HepG2 (cell line): ENCODE data around the gene PMIS2. TPM values are rescaled to one million over a fixed set of nuclear protein-coding genes. Genes with fewer than 3 reads are reported as not detected.
A peak's percentile ranks its signal among the peaks of the same experiment; 100 is the strongest.

ENCODE experiments used
- ATAC-seq: fragments of 200-7000 bp; cut with Tn5 transposase; 3 replicates; pipeline ENCODE4 v1.9.1; 2020; ENCODE audit warnings: mild to moderate bottlenecking, moderate library complexity
- BruUV-seq: library from RNA; stranded (reverse); fragments of 400-500 nt; replicated peaks from 2 replicates; lab custom pipeline; 2021; lab: Mats Ljungman, UMichigan
- CTCF ChIA-PET: fragments of 300-600 bp; formaldehyde crosslinking; extraction: SDS; loops from one replicate; lab custom pipeline; 2021; ENCODE audit warnings: low total read pairs, inconsistent platforms, low intra/inter-chr PET ratio; lab: Yijun Ruan, JAX
- POLR2A ChIA-PET: fragments of 350-600 bp; sonication (Branson Sonifier 250); formaldehyde crosslinking; loops from one replicate; lab custom pipeline; 2020; ENCODE audit warnings: antibody characterized with exemption, inconsistent platforms; lab: Yijun Ruan, JAX
- DNase-seq: peaks from one replicate; pipeline ENCODE4 v3.0.0-alpha.2; 2015; ENCODE audit warnings: low spot score
- FAIRE-seq: peaks from 3 replicates; lab custom pipeline; 2011; peaks lifted over from hg19 to GRCh38; lab: Jason Lieb, UNC
- H2AFZ ChIP-seq: one replicate; pipeline ENCODE4 v1.6.1; 2011; ENCODE audit warnings: low read length, inconsistent platforms
- H3K27ac ChIP-seq: fragments of 300-600 bp; 3 replicates; pipeline ENCODE4 v1.8.0; 2011; ENCODE audit warnings: mixed run types, mild to moderate bottlenecking, mixed read lengths, low read length, inconsistent platforms; ENCODE audit not compliant: insufficient read depth; ENCODE audit errors: extremely low read length
- H3K27me3 ChIP-seq, 2 experiments: fragments of 200-600 bp in 1 of 2; 2 replicates in 1 of 2; 3 replicates in 1 of 2; pipeline versions ENCODE4 v1.6.0 to v1.8.0; 2011; ENCODE audit warnings: low read length in 2 of 2, mild to moderate bottlenecking in 2 of 2, moderate library complexity in 2 of 2, inconsistent platforms in 1 of 2; ENCODE audit not compliant: insufficient read depth in 2 of 2, control insufficient read depth in 1 of 2
- H3K36me3 ChIP-seq, 2 experiments: fragments of 200-600 bp in 1 of 2; replicated peaks in 1 of 2; 2 replicates in 1 of 2; 3 replicates in 1 of 2; pipeline versions ENCODE4 v1.5.1 to v1.8.0; 2011; ENCODE audit warnings: low read length in 2 of 2, inconsistent platforms in 1 of 2; ENCODE audit not compliant: insufficient read depth in 2 of 2, control insufficient read depth in 1 of 2
- H3K4me1 ChIP-seq: 2 replicates; pipeline ENCODE4 v1.5.1; 2012; ENCODE audit warnings: low read length, inconsistent platforms; ENCODE audit not compliant: insufficient read depth
- H3K4me2 ChIP-seq: 2 replicates; pipeline ENCODE4 v1.6.0; 2011; ENCODE audit warnings: low read depth, low read length, inconsistent platforms
- H3K4me3 ChIP-seq, 3 experiments: fragments of 200-600 bp in 1 of 3; sonication (generic), shearing (Covaris generic) in 1 of 3; replicated peaks in 1 of 3; 2 replicates each; pipeline ENCODE4 v1.5.1; 2011 to 2016; ENCODE audit warnings: low read length in 3 of 3, inconsistent platforms in 2 of 3, low read depth in 2 of 3, mild to moderate bottlenecking in 2 of 3, control low read depth in 1 of 3, mixed read lengths in 1 of 3; ENCODE audit not compliant: insufficient read depth in 1 of 3
- H3K79me2 ChIP-seq: one replicate; pipeline ENCODE4 v1.6.1; 2011; ENCODE audit warnings: low read length, inconsistent platforms; ENCODE audit not compliant: insufficient read depth
- H3K9ac ChIP-seq: 2 replicates; pipeline ENCODE4 v1.6.0; 2011; ENCODE audit warnings: mild to moderate bottlenecking, low read depth, low read length, inconsistent platforms; ENCODE audit not compliant: insufficient read depth
- H3K9me3 ChIP-seq: 2 replicates; pipeline ENCODE4 v1.5.1; 2012; ENCODE audit warnings: mild to moderate bottlenecking, low read length
- H4K20me1 ChIP-seq: 2 replicates; pipeline ENCODE4 v1.6.0; 2011; ENCODE audit warnings: inconsistent platforms, mild to moderate bottlenecking, low read length, moderate library complexity; ENCODE audit not compliant: insufficient read depth
- ADNP ChIP-seq: sonication (generic); formaldehyde crosslinking; IDR thresholded peaks from 2 replicates; pipeline ENCODE4 v1.4.0; 2020; ENCODE audit warnings: missing genetic modification reagents
- ATF2 ChIP-seq: sonication (generic); formaldehyde crosslinking; IDR thresholded peaks from 2 replicates; pipeline ENCODE4 v1.4.0; 2020; ENCODE audit warnings: missing genetic modification reagents
- CC2D1A ChIP-seq: sonication (generic); formaldehyde crosslinking; IDR thresholded peaks from 2 replicates; pipeline ENCODE4 v1.8.1; 2023; ENCODE audit warnings: mild to moderate bottlenecking, missing genetic modification reagents
- ESRRA ChIP-seq: sonication (generic); formaldehyde crosslinking; IDR thresholded peaks from 2 replicates; pipeline ENCODE4 v1.5.1; 2020; ENCODE audit warnings: mild to moderate bottlenecking, low read depth, missing genetic modification reagents
- FOXK1 ChIP-seq: sonication (generic); formaldehyde crosslinking; IDR thresholded peaks from 2 replicates; pipeline ENCODE4 v1.4.0; 2020; ENCODE audit warnings: low read depth, missing genetic modification reagents, borderline replicate concordance
- HNF4A ChIP-seq: sonication (generic); formaldehyde crosslinking; IDR thresholded peaks from 2 replicates; pipeline ENCODE4 v1.4.0; 2020; ENCODE audit warnings: missing genetic modification reagents
- HNF4G ChIP-seq, 2 experiments: sonication (generic) in 1 of 2; formaldehyde crosslinking in 1 of 2; IDR thresholded peaks; 2 replicates each; pipeline versions ENCODE4 v1.4.0 to v1.6.1; 2011 to 2020; ENCODE audit warnings: borderline replicate concordance in 2 of 2, low read depth in 2 of 2, mild to moderate bottlenecking in 2 of 2, low read length in 1 of 2, missing genetic modification reagents in 1 of 2, moderate library complexity in 1 of 2
- MTA1 ChIP-seq: sonication (generic); formaldehyde crosslinking; IDR thresholded peaks from 2 replicates; pipeline ENCODE4 v1.4.0; 2020; ENCODE audit warnings: missing genetic modification reagents, mild to moderate bottlenecking, borderline replicate concordance
- MXD1 ChIP-seq: sonication (generic); formaldehyde crosslinking; IDR thresholded peaks from 2 replicates; pipeline ENCODE4 v1.4.0; 2020; ENCODE audit warnings: mild to moderate bottlenecking, missing genetic modification reagents
- NR2F6 ChIP-seq, 2 experiments: IDR thresholded peaks; 2 replicates each; pipeline ENCODE4 v1.6.1; 2016; ENCODE audit warnings: antibody characterized with exemption in 1 of 2, mild to moderate bottlenecking in 1 of 2
- PAXIP1 ChIP-seq: sonication (generic); formaldehyde crosslinking; conservative IDR thresholded peaks from 2 replicates; pipeline ENCODE4 v1.4.0; 2020; ENCODE audit warnings: mild to moderate bottlenecking, missing genetic modification reagents, moderate library complexity
- RXRA ChIP-seq: sonication (generic); formaldehyde crosslinking; IDR thresholded peaks from 2 replicates; pipeline ENCODE4 v1.5.1; 2020; ENCODE audit warnings: missing genetic modification reagents
- SNAPC2 ChIP-seq: sonication (generic); formaldehyde crosslinking; IDR thresholded peaks from 2 replicates; pipeline ENCODE4 v1.8.1; 2022; ENCODE audit warnings: mild to moderate bottlenecking, missing genetic modification reagents
- SUZ12 ChIP-seq: fragments of 150-350 bp; IDR thresholded peaks from 2 replicates; pipeline ENCODE4 v1.6.1; 2014; ENCODE audit warnings: low read depth, low read length
- ZIK1 ChIP-seq: sonication (generic); formaldehyde crosslinking; IDR thresholded peaks from 2 replicates; pipeline ENCODE4 v1.5.0; 2020; ENCODE audit warnings: mild to moderate bottlenecking, low read depth, missing genetic modification reagents, borderline replicate concordance
- ZKSCAN5 ChIP-seq: sonication (generic); formaldehyde crosslinking; IDR thresholded peaks from 2 replicates; pipeline ENCODE4 v1.5.1; 2020; ENCODE audit warnings: mild to moderate bottlenecking, missing genetic modification reagents
- ZNF256 ChIP-seq: sonication (generic); formaldehyde crosslinking; conservative IDR thresholded peaks from 2 replicates; pipeline ENCODE4 v1.4.0; 2020; ENCODE audit warnings: missing genetic modification reagents
- ZNF629 ChIP-seq: sonication (generic); formaldehyde crosslinking; conservative IDR thresholded peaks from 2 replicates; pipeline ENCODE4 v1.5.0; 2020; ENCODE audit warnings: missing genetic modification reagents
- WGBS: methylation state at CpG from one replicate; pipeline ENCODE4 v1.1.6; 2017; ENCODE audit warnings: low lambda C conversion rate; 5-methylcytosine and 5-hydroxymethylcytosine counted together
- in situ Hi-C: cut with HindIII; loops from 2 replicates; pipeline ENCODE4 v1.10.0; 2017; ENCODE audit warnings: low pct_unique_long_range_greater_than_20kb; ENCODE audit not compliant: extremely low pct_ligation_motif_present
- intact Hi-C: fragments of 100-400 bp; cut with micrococcal nuclease; formaldehyde crosslinking; loops from one replicate; pipeline ENCODE4 v1.10.0; 2022; ENCODE audit not compliant: unreplicated experiment
- polyA plus RNA-seq, 8 experiments: library from polyadenylated mRNA; depleted of rRNA in 3 of 8; stranded (reverse) in 7 of 8; unstranded in 1 of 8; fragments of >200 nt; fragmentation: Illumina TruSeq in 4 of 8; extraction: Trizol in 4 of 8; gene quantifications; 2 replicates each; pipeline versions ENCODE4 v1.2.1 to v1.2.3, GENCODE V29; 2011 to 2016; ENCODE audit warnings: low read depth in 4 of 8, missing spikeins in 1 of 8, mixed read lengths in 1 of 8; ENCODE audit not compliant: insufficient read depth in 1 of 8
- total RNA-seq, 5 experiments: library from RNA; depleted of rRNA; stranded (reverse); fragments of >200 nt; fragmentation: Illumina TruSeq; extraction: Trizol; gene quantifications; 2 replicates each; pipeline ENCODE4 v1.2.3, GENCODE V29; 2016; ENCODE audit warnings: low read depth in 1 of 5

Gene PMIS2
- total and polyA plus RNA-seq, 2 of the 13 experiments (the other 11 are each of a cell fraction or from before 2014, with no cell fraction given): not detected

- no peak overlapping the region for H3K9ac ChIP-seq
- H4K20me1 ChIP-seq: no peaks in the 10 kb centered on the region
- TF ChIP-seq ZNF629 (CRISPR knock-in tag): 0 out of 2 replicates have a peak, but pooled peaks have one; percentile 30
- no peak for TF ChIP-seq ZNF256 (CRISPR knock-in tag)
- TF ChIP-seq ZIK1 (CRISPR knock-in tag): no peak
- TF ChIP-seq HNF4A: peak; percentile 78
- TF ChIP-seq MTA1 (CRISPR knock-in tag): 0 out of 2 replicates have a peak, but pooled peaks have one; percentile 2
- 0 out of 2 replicates have a peak, but pooled peaks have one; percentile 20 for TF ChIP-seq ATF2
- TF ChIP-seq PAXIP1: 0 out of 2 replicates have a peak, but pooled peaks have one; percentile 28
- peak; percentile 83; the same call in 1 of the 2 replicates for TF ChIP-seq ZKSCAN5
- TF ChIP-seq SNAPC2 (CRISPR knock-in tag): no peak
- TF ChIP-seq CC2D1A (CRISPR knock-in tag): no peak
- no peak for TF ChIP-seq NR2F6 (IDR thresholded peaks at IDR 0.05)
- 0 out of 2 replicates have a peak, but pooled peaks have one; percentile 29 for TF ChIP-seq NR2F6 (CRISPR knock-in tag; IDR thresholded peaks at IDR 0.05)
- no peak for TF ChIP-seq FOXK1 (CRISPR knock-in tag)
- TF ChIP-seq MXD1 (CRISPR knock-in tag): no peak
- peak; percentile 77; the same call in 1 of the 2 replicates for TF ChIP-seq ESRRA (CRISPR knock-in tag)
- TF ChIP-seq ADNP (CRISPR knock-in tag): peak; percentile 39; the same call in 1 of the 2 replicates
- peak; percentile 22; the same call in 1 of the 2 replicates for TF ChIP-seq HNF4G (IDR thresholded peaks at IDR 0.05; ENCODE audit: borderline replicate concordance, low read depth, low read length)
- no peak for TF ChIP-seq HNF4G (CRISPR knock-in tag; IDR thresholded peaks at IDR 0.05; ENCODE audit: borderline replicate concordance, low read depth)
- TF ChIP-seq RXRA (CRISPR knock-in tag): peak; percentile 25; the same call in 1 of the 2 replicates
- no peak for TF ChIP-seq SUZ12
- no peaks in the 10 kb centered on the region for H3K36me3 ChIP-seq
- peak overlapping the region; percentile 11 for H3K27ac ChIP-seq
- in situ Hi-C loops: no loop called here
- intact Hi-C loops: no loop called here
- no peaks in the 10 kb centered on the region for H3K79me2 ChIP-seq
- ChIA-PET CTCF (no interaction called here), POLR2A (no interaction called here)
- peak overlapping the region; percentile 21; the same call in 1 of the 2 replicates for H3K4me2 ChIP-seq
- peaks cover 0 to 16% of the 10 kb centered on the region in 2 experiments; a peak in 2 of 5 replicates for H3K27me3 ChIP-seq
- H3K4me1 ChIP-seq: peaks cover 42% of the 10 kb centered on the region
- no peak for DNase-seq
- no peak overlapping the region for H2AFZ ChIP-seq
- WGBS: 26% methylated on average over 5 of the region's 12 CpGs
- H3K9me3 ChIP-seq: no peaks in the 10 kb centered on the region
- FAIRE-seq: no peak
- H3K4me3 ChIP-seq: no peak overlapping the region
- ATAC-seq: peak; percentile 16; the same call in 1 of the 3 replicates
- no TSS peak for BruUV-seq
Observed at GRCh38 chr19:35565016-35565856, 20.7 kb upstream of the PMIS2 start.
